ENCODE results near the gene DNM3. TPM values are rescaled to one million over a fixed set of nuclear protein-coding genes. Genes with fewer than 3 reads are reported as not detected.
A peak's percentile ranks its signal among the peaks of the same experiment; 100 is the strongest.

DNM3 gene
- total and polyA plus RNA-seq, 2 donors (not counting 3 experiments of a cell fraction or from before 2014, with no cell fraction given) = 1.4 to 2.5 TPM

DNA sequence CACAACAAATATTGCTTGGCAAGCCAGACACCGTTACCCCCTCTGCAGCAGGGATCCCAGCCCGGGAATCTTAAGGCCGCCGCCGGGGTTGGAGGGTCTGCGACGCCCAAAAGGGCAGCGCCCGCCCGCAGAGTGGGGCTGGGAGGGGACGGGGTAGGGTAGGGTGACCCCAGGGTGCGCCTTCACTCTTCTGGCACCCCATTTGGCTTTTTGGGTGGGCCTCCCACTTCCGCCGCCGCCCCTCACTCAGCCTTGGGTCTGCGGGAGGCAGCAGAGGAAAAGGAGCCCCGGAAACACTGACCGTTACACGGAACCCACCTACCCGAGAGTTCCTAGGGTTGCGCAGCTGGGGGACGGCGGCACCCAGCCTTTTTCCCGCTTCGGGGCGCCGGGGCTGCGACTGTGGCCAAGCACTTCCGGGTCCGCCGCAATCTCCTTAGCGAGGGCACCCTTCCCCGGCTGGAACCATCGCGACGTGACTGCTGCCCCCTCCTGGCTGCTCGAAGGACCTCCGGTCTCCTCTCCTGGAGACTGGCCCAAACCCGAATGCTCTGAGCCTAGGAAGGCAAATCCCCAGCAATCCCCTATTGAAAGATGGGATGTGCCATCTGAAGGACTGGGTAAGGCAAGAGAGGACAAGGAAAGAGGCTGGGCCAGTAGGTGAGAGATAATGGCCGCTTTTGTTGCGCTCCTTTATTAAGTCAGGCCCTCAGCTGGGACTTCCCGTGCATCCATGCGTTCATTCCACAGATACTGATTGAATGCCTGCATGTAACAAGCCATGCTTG, 602.6 kb downstream of the DNM3 start, which contains the start of gene PIGC:
TSS of gene PIGC (minus strand) at position 404 of the 788 bp plus-strand sequence. CDS start 1,447 bp downstream, outside the sequence.
- Histone ChIP-seq H3K4me3 (replicated peaks in 1 of 3; ENCODE audit: insufficient read depth in 1 of 3, low read depth in 1 of 3, low read length in 3 of 3) (peak within 1 kb of the TSS; percentile 68 to 92 (median 83)), H3K4me2 (ENCODE audit: insufficient read depth, low read length) (peak within 1 kb of the TSS; percentile 97), H3K27ac (ENCODE audit: insufficient read depth, low read depth, low read length) (peak within 1 kb of the TSS; percentile 76), H2AFZ (ENCODE audit: low read depth, low read length) (peak within 1 kb of the TSS; percentile 97), H3K36me3 (ENCODE audit: control insufficient read depth in 2 of 2, extremely low read depth in 1 of 2, insufficient read depth in 2 of 2, low read length in 2 of 2) (no peaks in the 10 kb centered on the region), H3K27me3 (ENCODE audit: control insufficient read depth in 2 of 2, insufficient read depth in 2 of 2, low read length in 2 of 2) (no peaks in the 10 kb centered on the region), H3K79me2 (ENCODE audit: control insufficient read depth, insufficient read depth, low read length) (peaks cover 25% of the 10 kb centered on the region), H4K20me1 (replicated peaks; ENCODE audit: control insufficient read depth, extremely low read depth, insufficient read depth, low read length) (no peaks in the 10 kb centered on the region), H3K9ac (replicated peaks; ENCODE audit: extremely low read depth, insufficient read depth, low read length) (peak within 1 kb of the TSS; percentile 91), H3K9me3 (replicated peaks; ENCODE audit: control insufficient read depth, insufficient read depth, low read length) (no peaks in the 10 kb centered on the region), H3K4me1 (ENCODE audit: control insufficient read depth, extremely low read depth, insufficient read depth, low read length) (peaks cover 16% of the 10 kb centered on the region), H3K9me1 (replicated peaks; ENCODE audit: control insufficient read depth, extremely low read depth, insufficient read depth, low read length) (no peaks in the 10 kb centered on the region)
- CTCF ChIA-PET = interaction anchor here (0.8 to 4.0 kb wide), 12 partner anchors 13 to 448 kb away, joined by 3 to 42 read pairs (median 3); no protein-coding TSS in a partner anchor
- dilution Hi-C loops (cut with MboI; ENCODE audit: extremely low pct_ligation_motif_present, low sequenced_read_pairs) (no loop called here), intact Hi-C loops (cut with micrococcal nuclease) (loop anchor here (1.0 to 2.0 kb wide), 5 partner anchors 88 to 643 kb away; no protein-coding TSS in a partner anchor)
- DNase-seq (ENCODE audit: low read depth, low spot score) = peak; percentile 83
- POLR2A ChIA-PET = no interaction called here
- TSS peak; percentile 68 for BruUV-seq (replicated peaks)
- FAIRE-seq = peak; percentile 90
- no peak for TF ChIP-seq FOS (IDR thresholded peaks at IDR 0.05; ENCODE audit: borderline replicate concordance, insufficient read depth, low read length)
- TF ChIP-seq POLR2AphosphoS5 (IDR thresholded peaks at IDR 0.05; ENCODE audit: insufficient read depth, low read depth, low read length) = peak; percentile 77
- peak; percentile 63 for TF ChIP-seq POLR2A (IDR thresholded peaks at IDR 0.05; ENCODE audit: low read depth, low read length)
- TF ChIP-seq, protein P1, sequence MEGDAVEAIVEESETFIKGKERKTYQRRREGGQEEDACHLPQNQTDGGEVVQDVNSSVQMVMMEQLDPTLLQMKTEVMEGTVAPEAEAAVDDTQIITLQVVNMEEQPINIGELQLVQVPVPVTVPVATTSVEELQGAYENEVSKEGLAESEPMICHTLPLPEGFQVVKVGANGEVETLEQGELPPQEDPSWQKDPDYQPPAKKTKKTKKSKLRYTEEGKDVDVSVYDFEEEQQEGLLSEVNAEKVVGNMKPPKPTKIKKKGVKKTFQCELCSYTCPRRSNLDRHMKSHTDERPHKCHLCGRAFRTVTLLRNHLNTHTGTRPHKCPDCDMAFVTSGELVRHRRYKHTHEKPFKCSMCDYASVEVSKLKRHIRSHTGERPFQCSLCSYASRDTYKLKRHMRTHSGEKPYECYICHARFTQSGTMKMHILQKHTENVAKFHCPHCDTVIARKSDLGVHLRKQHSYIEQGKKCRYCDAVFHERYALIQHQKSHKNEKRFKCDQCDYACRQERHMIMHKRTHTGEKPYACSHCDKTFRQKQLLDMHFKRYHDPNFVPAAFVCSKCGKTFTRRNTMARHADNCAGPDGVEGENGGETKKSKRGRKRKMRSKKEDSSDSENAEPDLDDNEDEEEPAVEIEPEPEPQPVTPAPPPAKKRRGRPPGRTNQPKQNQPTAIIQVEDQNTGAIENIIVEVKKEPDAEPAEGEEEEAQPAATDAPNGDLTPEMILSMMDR (IDR thresholded peaks at IDR 0.05; ENCODE audit: extremely low read depth in 1 of 2, insufficient read depth in 1 of 2, low read depth in 1 of 2, low read length in 2 of 2) = peak; percentile 90 to 93
- TF ChIP-seq GATA2 (IDR thresholded peaks at IDR 0.05; ENCODE audit: insufficient read depth, insufficient read length, low read depth, low read length) = no peak
- TF ChIP-seq JUN (IDR thresholded peaks at IDR 0.05; ENCODE audit: borderline replicate concordance, insufficient read depth, insufficient read length, low read depth) = no peak
- TF ChIP-seq MYC (IDR thresholded peaks at IDR 0.05; ENCODE audit: low read depth, low read length) = no peak
